ENCODE results near the gene ALOX12B. TPM values are rescaled to one million over a fixed set of nuclear protein-coding genes. Genes with fewer than 3 reads are reported as not detected.
A peak's percentile ranks its signal among the peaks of the same experiment; 100 is the strongest.

ALOX12B gene
- total and polyA plus RNA-seq, 11 donors, result not detected

GRCh38 chr17:8056232-8056975, 31.1 kb downstream of the ALOX12B start:
- Histone ChIP-seq H3K36me3 (no peaks in the 10 kb centered on the region), H3K9me3 (no peaks in the 10 kb centered on the region), H3K4me1 (peaks cover 0 to 26% (median 0%) of the 10 kb centered on the region in 12 donors), H3K27ac (peak overlapping the region in 1 of 12 donors; percentile 75), H3K4me3 (no peak overlapping the region), H3K27me3 (peaks cover 0 to 34% (median 20%) of the 10 kb centered on the region in 9 donors)
- DNase-seq (peak in 2 of 5 donors; percentile 27 to 47), ATAC-seq (peak; percentile 46 to 70 (median 58))
- WGBS, 4 donors, result 50 to 57% (median 52%) methylated on average over 14 of the region's 14 CpGs
- intact Hi-C loops (cut with DNase I), result loop anchor here in 7 of 10 donors (2.0 to 10.0 kb wide), 10 partner anchors 20 to 314 kb away; partner anchors contain the start of genes GUCY2D (in 1 of the 7) and RNF227 (in 1 of the 7)
- TF ChIP-seq POLR2A (IDR thresholded peaks at IDR 0.05), result no peak
- no peak for TF ChIP-seq CTCF (IDR thresholded peaks at IDR 0.05)

GRCh38 chr17:8055851-8056231, 31.7 kb downstream of the ALOX12B start:
- no peak overlapping the region for H3K4me3 ChIP-seq
- no peaks in the 10 kb centered on the region for H3K36me3 ChIP-seq
- peaks cover 0 to 26% (median 0%) of the 10 kb centered on the region in 12 donors for H3K4me1 ChIP-seq
- TF ChIP-seq CTCF (IDR thresholded peaks at IDR 0.05) (no peak), POLR2A (IDR thresholded peaks at IDR 0.05) (no peak)
- WGBS, 4 donors, result 79 to 86% (median 83%) methylated on average over 3 of the region's 3 CpGs
- H3K27me3 ChIP-seq, result peaks cover 0 to 29% (median 15%) of the 10 kb centered on the region in 9 donors
- no peak for DNase-seq
- no peak for ATAC-seq
- peak overlapping the region in 1 of 12 donors; percentile 75 for H3K27ac ChIP-seq
- no peaks in the 10 kb centered on the region for H3K9me3 ChIP-seq
- intact Hi-C loops (cut with DNase I), result loop anchor here in 7 of 10 donors (2.0 to 10.0 kb wide), 10 partner anchors 21 to 314 kb away; partner anchors contain the start of genes GUCY2D (in 1 of the 7) and RNF227 (in 1 of the 7)

- no peak for DNase-seq
- WGBS, 4 donors, result 89 to 95% (median 92%) methylated on average over 7 of the region's 7 CpGs
- Histone ChIP-seq H3K27me3 (peaks cover 0 to 9% (median 6%) of the 10 kb centered on the region in 9 donors), H3K36me3 (no peaks in the 10 kb centered on the region), H3K9me3 (no peaks in the 10 kb centered on the region), H3K4me1 (peaks cover 0 to 26% (median 0%) of the 10 kb centered on the region in 12 donors), H3K27ac (no peak overlapping the region), H3K4me3 (no peak overlapping the region)
- intact Hi-C loops (cut with DNase I), result loop anchor here in 2 of 10 donors (10.0 kb wide), 3 partner anchors 49 to 309 kb away; partner anchors contain the start of genes GUCY2D (in 1 of the 2) and RNF227 (in 1 of the 2)
- no peak for ATAC-seq
- no peak for TF ChIP-seq POLR2A (IDR thresholded peaks at IDR 0.05)
- no peak for TF ChIP-seq CTCF (IDR thresholded peaks at IDR 0.05)
Observed at GRCh38 chr17:8053600-8053999, 33.9 kb downstream of the ALOX12B start.

Data from heart left ventricle (tissue), 16 donors.